K562 (cell line): ENCODE data around the gene GNPTAB. TPM values are rescaled to one million over a fixed set of nuclear protein-coding genes. Genes with fewer than 3 reads are reported as not detected.

ENCODE experiments used
- CAMTA2 ChIP-seq: fragments of 250-450 bp; sonication (Bioruptor Pico); conservative IDR thresholded peaks from 2 replicates; pipeline ENCODE4 v1.5.1; 2022
- CCNT2 ChIP-seq: IDR thresholded peaks from 2 replicates; pipeline ENCODE4 v1.6.1; 2011; ENCODE audit warnings: borderline replicate concordance, low read depth, mild to moderate bottlenecking, moderate library complexity, mixed read lengths, low read length; ENCODE audit not compliant: insufficient read length; ENCODE audit errors: extremely low read depth
- COPS2 ChIP-seq: fragments of 450-650 bp; conservative IDR thresholded peaks from 2 replicates; pipeline ENCODE4 v1.6.1; 2016; ENCODE audit warnings: mild to moderate bottlenecking, moderate library complexity
- DNMT1 ChIP-seq: fragments of 450-650 bp; IDR thresholded peaks from 2 replicates; pipeline ENCODE4 v1.6.1; 2016; ENCODE audit warnings: antibody characterized with exemption, mild to moderate bottlenecking
- GTF2A2 ChIP-seq: IDR thresholded peaks from 2 replicates; pipeline ENCODE4 v1.6.1; 2016; ENCODE audit warnings: mild to moderate bottlenecking, missing genetic modification characterization, missing compliant biosample characterization
- MAX ChIP-seq: sonication (generic); formaldehyde crosslinking; IDR thresholded peaks from 2 replicates; pipeline ENCODE4 v1.9.0; 2022; ENCODE audit warnings: mild to moderate bottlenecking, missing genetic modification reagents
- NFE2L1 ChIP-seq: fragments of 450-650 bp; IDR thresholded peaks from 2 replicates; pipeline ENCODE4 v1.6.1; 2016; ENCODE audit warnings: missing genetic modification characterization, low read depth, mild to moderate bottlenecking, missing compliant biosample characterization, moderate library complexity, borderline replicate concordance
- NFYB ChIP-seq: IDR thresholded peaks from 2 replicates; pipeline ENCODE4 v1.6.1; 2011; ENCODE audit warnings: mild to moderate bottlenecking, moderate library complexity; ENCODE audit not compliant: insufficient read length; ENCODE audit errors: extremely low read depth
- PRMT5 ChIP-seq: sonication (generic); formaldehyde crosslinking; IDR thresholded peaks from 2 replicates; pipeline ENCODE4 v1.5.0; 2020; ENCODE audit warnings: missing genetic modification reagents
- PYGO2 ChIP-seq: fragments of 450-650 bp; IDR thresholded peaks from 2 replicates; pipeline ENCODE4 v1.6.1; 2016; ENCODE audit warnings: mild to moderate bottlenecking, missing genetic modification characterization, moderate library complexity, missing compliant biosample characterization
- ZBTB49 ChIP-seq: sonication (generic); formaldehyde crosslinking; IDR thresholded peaks from 2 replicates; pipeline ENCODE4 v1.8.0; 2022; ENCODE audit warnings: missing genetic modification reagents, mild to moderate bottlenecking, borderline replicate concordance
- ZNF3 ChIP-seq: fragments of 250-450 bp; sonication (Bioruptor Pico); IDR thresholded peaks from 2 replicates; pipeline ENCODE4 v1.5.0; 2021; ENCODE audit warnings: mild to moderate bottlenecking, moderate library complexity
- polyA plus RNA-seq, 8 experiments: library from polyadenylated mRNA; depleted of rRNA in 4 of 8; stranded (reverse) in 5 of 8; unstranded in 3 of 8; fragments of >200 nt; fragmentation: Nextera tagmentation in 2 of 8; fragmentation: Illumina TruSeq in 1 of 8; extraction: Ambion mirVana in 2 of 8; extraction: Trizol in 1 of 8; gene quantifications; 2 replicates each; pipeline versions ENCODE4 v1.2.1 to v1.2.3, GENCODE V29; 2011 to 2014; ENCODE audit warnings: inconsistent platforms in 1 of 8, missing spikeins in 1 of 8
- total RNA-seq, 7 experiments: library from RNA; depleted of rRNA in 6 of 7; stranded (reverse); fragments of >200 nt in 6 of 7; fragmentation: Illumina TruSeq in 2 of 7; extraction: Trizol in 2 of 7; gene quantifications; 2 replicates each; pipeline versions ENCODE4 v1.2.1 to v1.2.3, GENCODE V29; 2011 to 2021; ENCODE audit warnings: low replicate concordance in 1 of 7
- TF ChIP-seq, protein P1 (sequence below): sonication (generic); formaldehyde crosslinking; IDR thresholded peaks from 2 replicates; pipeline ENCODE4 v1.5.0; 2020; ENCODE audit warnings: missing genetic modification reagents
- TF ChIP-seq, protein P2 (sequence below): fragments of 250-450 bp; sonication (Bioruptor Pico); IDR thresholded peaks from 2 replicates; pipeline ENCODE4 v1.8.0; 2021; ENCODE audit warnings: mild to moderate bottlenecking, moderate library complexity

Gene GNPTAB
- total and polyA plus RNA-seq, 9 of the 15 experiments (the other 6 are each of a cell fraction or from before 2014, with no cell fraction given) = 5.9 to 23.2 (median 19.3) TPM

DNA sequence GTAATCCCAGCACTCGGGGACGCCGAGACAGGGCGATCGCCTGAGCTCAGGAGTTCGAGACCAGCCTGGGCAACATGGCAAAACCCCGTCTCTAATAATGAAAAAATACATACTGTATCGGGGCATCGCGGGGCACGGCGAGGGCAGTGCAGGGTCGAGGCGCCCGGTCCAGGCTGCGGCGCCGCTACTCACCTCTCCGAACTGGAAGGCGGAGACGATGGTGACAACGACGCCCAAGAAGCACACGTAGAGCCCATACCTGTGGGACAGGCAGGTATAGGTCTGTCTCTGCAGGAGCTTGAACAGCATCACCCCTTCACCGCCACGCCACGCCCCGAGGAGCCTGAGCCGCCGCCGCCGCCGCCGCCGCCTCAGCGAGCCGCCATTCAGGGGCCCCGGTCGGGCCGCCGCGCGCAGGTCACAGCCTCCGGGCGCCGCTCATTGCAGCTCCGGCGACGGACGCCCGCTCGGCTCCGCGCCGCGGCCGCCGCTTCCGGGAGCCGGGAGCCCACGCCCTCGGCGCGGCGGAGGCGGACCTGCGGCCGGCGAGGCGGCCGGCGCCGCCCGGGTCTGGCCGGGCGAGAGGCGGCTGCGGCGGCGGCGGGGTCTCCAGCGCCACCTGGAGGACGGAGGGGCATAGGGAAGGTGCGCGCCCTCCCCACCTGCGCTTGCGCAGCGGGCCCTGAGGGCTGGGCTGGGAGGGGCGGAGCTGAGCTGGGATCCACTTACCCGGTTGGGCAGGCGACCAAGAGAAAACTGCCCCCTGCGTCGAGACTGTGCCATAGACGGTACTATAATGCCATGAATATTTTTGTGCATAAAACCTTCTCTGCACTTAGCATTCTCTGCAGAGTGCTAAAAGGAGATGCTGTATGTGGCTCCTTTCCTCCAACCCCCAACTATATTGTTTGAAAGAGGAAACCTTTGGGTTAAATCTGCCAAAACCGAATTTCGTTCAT lies at the start of gene GNPTAB (continued):
- TF ChIP-seq, protein P1, sequence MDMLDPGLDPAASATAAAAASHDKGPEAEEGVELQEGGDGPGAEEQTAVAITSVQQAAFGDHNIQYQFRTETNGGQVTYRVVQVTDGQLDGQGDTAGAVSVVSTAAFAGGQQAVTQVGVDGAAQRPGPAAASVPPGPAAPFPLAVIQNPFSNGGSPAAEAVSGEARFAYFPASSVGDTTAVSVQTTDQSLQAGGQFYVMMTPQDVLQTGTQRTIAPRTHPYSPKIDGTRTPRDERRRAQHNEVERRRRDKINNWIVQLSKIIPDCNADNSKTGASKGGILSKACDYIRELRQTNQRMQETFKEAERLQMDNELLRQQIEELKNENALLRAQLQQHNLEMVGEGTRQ (CRISPR knock-in tag) = no peak
- TF ChIP-seq CCNT2 = peak; percentile 62
- no peak for TF ChIP-seq MAX
- TF ChIP-seq DNMT1 = no peak
- no peak for TF ChIP-seq COPS2
- no peak for TF ChIP-seq ZBTB49 (CRISPR knock-in tag)
- TF ChIP-seq CAMTA2 (CRISPR knock-in tag) = no peak
- TF ChIP-seq ZNF3 (CRISPR knock-in tag) = no peak
- TF ChIP-seq PRMT5 (CRISPR knock-in tag) = no peak
- no peak for TF ChIP-seq NFYB
- TF ChIP-seq GTF2A2 (tag) = no peak
- no peak for TF ChIP-seq PYGO2
- no peak for TF ChIP-seq NFE2L1 (tag)
- TF ChIP-seq, protein P2, sequence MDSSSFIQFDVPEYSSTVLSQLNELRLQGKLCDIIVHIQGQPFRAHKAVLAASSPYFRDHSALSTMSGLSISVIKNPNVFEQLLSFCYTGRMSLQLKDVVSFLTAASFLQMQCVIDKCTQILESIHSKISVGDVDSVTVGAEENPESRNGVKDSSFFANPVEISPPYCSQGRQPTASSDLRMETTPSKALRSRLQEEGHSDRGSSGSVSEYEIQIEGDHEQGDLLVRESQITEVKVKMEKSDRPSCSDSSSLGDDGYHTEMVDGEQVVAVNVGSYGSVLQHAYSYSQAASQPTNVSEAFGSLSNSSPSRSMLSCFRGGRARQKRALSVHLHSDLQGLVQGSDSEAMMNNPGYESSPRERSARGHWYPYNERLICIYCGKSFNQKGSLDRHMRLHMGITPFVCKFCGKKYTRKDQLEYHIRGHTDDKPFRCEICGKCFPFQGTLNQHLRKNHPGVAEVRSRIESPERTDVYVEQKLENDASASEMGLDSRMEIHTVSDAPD (CRISPR knock-in tag) = no peak
